GM18499 (cell line): ENCODE measurements around the gene PAK1.
"Not testable (repeated sequence)": the region's sequence is repeated elsewhere in the genome, so short reads cannot be mapped to it uniquely, and the experiment has no call there.

Experiments used
- ATAC-seq: cut with Tn5 transposase; IDR thresholded peaks from one replicate; pipeline ENCODE4 v1.9.1; 2021; ENCODE audit warnings: moderate number of reproducible peaks; ENCODE audit not compliant: insufficient read depth, unreplicated experiment

The PAK1 gene

DNA sequence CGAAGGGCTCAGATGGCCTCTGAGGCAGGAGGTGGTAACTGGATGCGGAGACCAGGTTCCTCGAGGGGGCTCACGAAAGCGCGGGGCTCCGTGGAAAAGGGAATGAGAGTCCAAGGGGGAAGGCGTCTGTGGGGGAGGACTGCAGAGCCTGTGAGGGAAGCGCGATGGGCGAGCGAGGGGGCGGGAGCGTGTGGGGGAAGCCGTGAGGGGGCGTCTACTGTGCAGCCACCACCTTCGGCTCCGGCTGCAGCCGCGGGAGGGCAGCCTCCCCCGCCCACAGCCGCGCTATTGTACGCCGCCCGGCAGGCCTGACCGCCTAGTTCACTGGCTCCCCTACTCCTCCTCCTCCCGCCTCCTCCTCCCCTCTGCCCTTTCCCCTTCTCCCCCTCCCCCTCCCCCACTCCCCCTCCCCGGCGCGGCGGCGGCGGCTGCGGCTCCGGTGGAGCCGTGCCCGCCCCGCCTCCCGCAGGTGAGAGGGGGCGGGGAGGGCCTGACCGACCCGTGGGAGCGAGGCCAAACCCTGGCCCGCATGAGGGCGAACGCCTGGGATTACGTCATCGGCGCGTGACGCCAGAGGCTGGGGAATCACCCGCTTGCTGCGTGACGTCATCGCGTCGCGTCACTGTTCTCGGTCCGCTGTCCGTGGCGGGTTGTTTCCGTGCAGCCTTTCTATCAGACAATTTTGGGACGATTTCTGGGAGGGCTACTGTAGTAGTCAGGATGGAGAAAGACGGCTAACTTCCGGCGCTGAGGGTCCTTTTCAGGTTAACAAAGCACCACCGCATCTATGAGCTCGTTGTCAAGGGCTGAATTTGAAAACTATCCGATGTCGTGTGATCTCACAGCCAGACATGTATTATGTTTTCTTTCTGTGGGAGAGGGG, at the start of gene PAK1:
TSS of gene PAK1 (minus strand) at position 294 of the 883 bp plus-strand sequence. CDS start 81,574 bp downstream, outside the sequence.
- ATAC-seq = no peak

GRCh38 chr11:77522215-77522614, 48.3 kb upstream of the PAK1 start:
- ATAC-seq = no peak

- no peak for ATAC-seq
Measured at GRCh38 chr11:77519847-77520246, 46.0 kb upstream of the PAK1 start.

- ATAC-seq = no peak
Measured at GRCh38 chr11:77518471-77518870, 44.6 kb upstream of the PAK1 start.

DNA sequence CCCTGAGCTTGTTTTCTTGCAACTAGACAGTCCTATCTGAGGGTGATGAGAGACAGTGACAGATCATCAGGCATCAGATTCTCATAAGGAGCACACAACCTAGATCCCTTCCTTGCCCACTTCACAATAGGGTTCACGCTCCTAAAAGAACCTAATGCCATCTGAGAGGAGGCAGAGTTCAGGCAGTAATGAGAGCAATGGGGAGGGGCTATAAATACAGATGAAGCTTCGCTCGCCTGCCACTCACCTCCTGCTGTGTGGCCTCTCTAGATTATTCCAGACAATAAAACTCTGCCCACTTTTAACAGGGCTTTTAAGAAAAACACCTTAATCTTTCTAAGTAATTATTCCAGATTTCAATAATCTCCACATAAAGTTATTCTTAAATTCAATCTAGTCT, 43.9 kb upstream of the PAK1 start:
- no peak for ATAC-seq

GRCh38 chr11:77517226-77517625, 43.3 kb upstream of the PAK1 start:
- ATAC-seq = no peak

- ATAC-seq = no peak
Measured at GRCh38 chr11:77515483-77515882, 41.6 kb upstream of the PAK1 start.

DNA sequence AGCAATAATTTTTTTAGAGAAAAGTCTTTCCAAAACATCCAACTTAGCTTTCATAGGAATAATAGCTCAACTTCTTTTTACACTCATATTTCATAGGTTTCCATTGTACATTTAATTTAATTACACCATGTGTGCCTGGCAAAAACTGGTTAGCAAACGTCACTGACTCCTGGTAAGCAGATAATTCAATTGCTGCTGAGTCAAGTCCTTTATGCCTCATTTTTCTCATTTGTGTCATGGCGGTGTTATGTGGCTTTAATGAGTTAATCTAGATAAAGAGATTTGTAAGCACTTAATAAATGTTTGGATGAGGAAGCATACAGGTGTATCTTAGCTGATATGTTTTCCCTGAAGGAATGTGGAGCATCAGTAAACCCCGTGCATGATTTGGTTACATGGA, 41.2 kb upstream of the PAK1 start:
- ATAC-seq = no peak

- no peak for ATAC-seq
Measured at GRCh38 chr11:77512092-77512491, 38.2 kb upstream of the PAK1 start.

DNA sequence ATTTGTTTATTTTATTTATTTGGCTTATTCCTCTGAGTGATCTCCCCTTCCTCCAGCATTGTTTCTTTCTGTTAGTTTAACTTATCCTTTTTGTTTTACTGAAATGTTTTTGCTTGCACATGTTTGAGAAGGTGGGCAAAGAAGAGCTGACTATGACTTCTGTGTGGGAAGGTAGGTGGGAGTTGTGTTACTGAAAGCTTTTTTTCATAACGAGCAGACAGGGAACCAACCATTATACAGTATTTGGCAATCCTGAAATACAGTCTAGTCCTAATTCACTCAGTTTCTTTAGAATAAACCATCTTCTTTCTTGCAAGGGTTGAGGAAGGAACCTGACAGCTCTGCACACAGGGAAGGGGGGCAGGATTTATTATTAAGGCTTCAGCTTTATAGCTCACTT, 37.0 kb upstream of the PAK1 start:
- ATAC-seq = no peak

GRCh38 chr11:77510095-77510494, 36.2 kb upstream of the PAK1 start:
- ATAC-seq = no peak

- no peak for ATAC-seq
Measured at GRCh38 chr11:77508019-77508418, 34.1 kb upstream of the PAK1 start.

DNA sequence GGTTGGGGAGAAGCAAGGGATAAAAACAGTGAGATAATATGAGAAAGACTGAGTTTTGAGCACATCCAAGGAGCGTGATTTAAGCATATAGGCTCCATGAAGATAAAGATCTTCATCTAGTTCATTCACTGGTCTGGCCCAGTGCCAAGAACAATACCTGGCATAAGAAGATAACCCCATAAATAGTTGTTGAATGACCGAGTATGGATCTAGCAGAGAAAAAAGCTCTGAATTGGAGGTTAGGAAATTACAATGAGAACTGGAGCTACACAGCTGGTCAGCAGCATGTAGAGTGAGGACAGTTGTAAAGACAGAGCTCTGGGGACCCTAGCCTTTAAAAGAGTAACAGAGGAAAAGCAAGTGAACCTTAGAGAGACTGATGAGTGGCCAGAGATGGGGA, 33.0 kb upstream of the PAK1 start:
- no peak for ATAC-seq

DNA sequence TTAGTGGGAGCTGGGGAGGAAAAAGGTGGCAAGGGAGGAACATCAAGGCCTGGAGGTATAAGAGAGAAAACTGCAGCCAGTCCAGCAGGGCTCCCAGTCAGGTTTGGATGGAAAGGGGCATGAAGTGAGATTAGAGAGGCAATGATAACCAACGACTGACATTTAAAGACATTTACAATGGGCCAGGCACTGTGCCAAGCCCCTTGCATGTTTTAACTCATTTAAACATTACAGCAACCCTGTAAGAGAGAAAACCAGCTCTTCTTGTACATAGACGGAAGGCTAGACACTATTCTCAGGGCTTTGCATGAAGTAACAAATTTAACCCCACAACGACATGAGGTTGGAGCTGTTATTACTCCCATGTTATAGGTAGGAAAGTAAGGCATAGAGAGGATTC, 32.1 kb upstream of the PAK1 start:
- no peak for ATAC-seq

- ATAC-seq = no peak
Measured at GRCh38 chr11:77503006-77503405, 29.1 kb upstream of the PAK1 start.

- no peak for ATAC-seq
Measured at GRCh38 chr11:77502346-77502905, 28.5 kb upstream of the PAK1 start.

GRCh38 chr11:77501758-77502157, 27.9 kb upstream of the PAK1 start:
- ATAC-seq = no peak

DNA sequence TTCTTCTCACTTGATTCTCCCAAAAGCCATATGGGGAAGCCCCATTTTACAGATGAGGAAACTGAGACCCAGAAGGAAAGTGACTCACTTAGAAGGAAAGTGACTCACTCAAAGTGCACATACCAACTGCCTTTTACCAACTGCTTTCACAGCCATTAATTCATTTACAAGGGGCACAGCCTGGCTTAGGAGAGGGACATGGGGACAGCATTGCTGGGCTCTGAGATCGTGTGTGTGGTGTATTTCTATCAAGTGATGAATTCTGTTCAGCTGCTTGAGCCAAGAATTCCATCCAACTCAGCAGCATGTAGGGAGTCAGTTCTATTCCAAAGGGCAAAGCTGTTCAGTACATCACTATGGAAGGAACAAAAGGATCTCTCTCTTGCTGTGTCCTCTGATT, 23.5 kb upstream of the PAK1 start:
- ATAC-seq = no peak

- no peak for ATAC-seq
Measured at GRCh38 chr11:77495526-77495925, 21.6 kb upstream of the PAK1 start.

GRCh38 chr11:77490035-77490434, 16.1 kb upstream of the PAK1 start:
- not testable (repeated sequence) for ATAC-seq

DNA sequence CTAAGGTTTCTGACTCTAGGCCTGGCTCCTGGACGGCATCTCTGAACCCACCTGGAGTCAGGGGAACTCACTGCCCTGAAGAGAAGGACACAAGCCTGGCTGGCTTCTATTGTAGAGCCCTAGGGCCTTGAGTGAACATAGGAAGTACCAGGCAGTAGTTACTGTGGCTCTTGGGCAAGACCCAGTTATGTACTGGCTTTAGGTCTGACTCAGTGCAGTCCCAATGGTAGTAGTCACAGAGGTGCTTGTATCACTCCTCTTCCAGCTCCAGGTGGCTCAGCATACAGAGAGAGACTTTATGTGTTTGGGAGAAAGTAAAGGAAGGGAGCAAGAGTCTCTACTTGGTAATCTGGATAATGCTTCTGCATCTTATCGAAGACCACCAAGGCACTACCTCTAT, 13.9 kb upstream of the PAK1 start:
- ATAC-seq = no peak
